H4 (cell line): ENCODE results near the gene SLC13A3. TPM values are rescaled to one million over a fixed set of nuclear protein-coding genes. Genes with fewer than 3 reads are reported as not detected.

Source experiments
- DNase-seq: peaks from one replicate; pipeline ENCODE4 v3.0.0-alpha.2; 2015; ENCODE audit warnings: low spot score
- total RNA-seq: library from RNA; depleted of rRNA; stranded (reverse); fragments of >200 nt; shearing (Covaris generic); gene quantifications from 2 replicates; pipeline ENCODE4 v1.2.3, GENCODE V29; 2014

Gene SLC13A3
- total RNA-seq, 1 experiment from 2014 or later = not detected

- DNase-seq = no peak
Measured at GRCh38 chr20:46605978-46606816, 45.1 kb downstream of the SLC13A3 start.

GRCh38 chr20:46605181-46605580, 46.1 kb downstream of the SLC13A3 start:
- no peak for DNase-seq

GRCh38 chr20:46604551-46605133, 46.6 kb downstream of the SLC13A3 start:
- DNase-seq = no peak

- DNase-seq = no peak
Measured at GRCh38 chr20:46602429-46602828, 48.8 kb downstream of the SLC13A3 start.

GRCh38 chr20:46601603-46602122, 49.6 kb downstream of the SLC13A3 start:
- DNase-seq = no peak

GRCh38 chr20:46600286-46600752, 50.9 kb downstream of the SLC13A3 start:
- DNase-seq = no peak

- no peak for DNase-seq
Measured at GRCh38 chr20:46599227-46599987, 51.9 kb downstream of the SLC13A3 start.

GRCh38 chr20:46595933-46596332, 55.3 kb downstream of the SLC13A3 start:
- DNase-seq = no peak

GRCh38 chr20:46594725-46595124, 56.5 kb downstream of the SLC13A3 start:
- no peak for DNase-seq

- DNase-seq = no peak
Measured at GRCh38 chr20:46592580-46593362, 58.5 kb downstream of the SLC13A3 start.

- no peak for DNase-seq
Measured at GRCh38 chr20:46590443-46590842, 60.8 kb downstream of the SLC13A3 start.

- no peak for DNase-seq
Measured at GRCh38 chr20:46588532-46589511, 62.4 kb downstream of the SLC13A3 start.

GRCh38 chr20:46587986-46588385, 63.3 kb downstream of the SLC13A3 start:
- DNase-seq = no peak

- DNase-seq = no peak
Measured at GRCh38 chr20:46586724-46587123, 64.5 kb downstream of the SLC13A3 start.

GRCh38 chr20:46584508-46584907, 66.8 kb downstream of the SLC13A3 start:
- DNase-seq = no peak

- DNase-seq = no peak
Measured at GRCh38 chr20:46583411-46584214, 67.6 kb downstream of the SLC13A3 start.

GRCh38 chr20:46582648-46583047, 68.6 kb downstream of the SLC13A3 start:
- DNase-seq = no peak

- DNase-seq = no peak
Measured at GRCh38 chr20:46581391-46581790, 69.9 kb downstream of the SLC13A3 start.

- DNase-seq = no peak
Measured at GRCh38 chr20:46580613-46581205, 70.5 kb downstream of the SLC13A3 start.
